ENCODE data around the gene PRKCB. TPM values are rescaled to one million over a fixed set of nuclear protein-coding genes. Genes with fewer than 3 reads are reported as not detected.
A peak's percentile ranks its signal among the peaks of the same experiment; 100 is the strongest.

The PRKCB gene
- total and polyA plus RNA-seq, 5 donors = 0.41 to 4.1 (median 3.6) TPM

DNA sequence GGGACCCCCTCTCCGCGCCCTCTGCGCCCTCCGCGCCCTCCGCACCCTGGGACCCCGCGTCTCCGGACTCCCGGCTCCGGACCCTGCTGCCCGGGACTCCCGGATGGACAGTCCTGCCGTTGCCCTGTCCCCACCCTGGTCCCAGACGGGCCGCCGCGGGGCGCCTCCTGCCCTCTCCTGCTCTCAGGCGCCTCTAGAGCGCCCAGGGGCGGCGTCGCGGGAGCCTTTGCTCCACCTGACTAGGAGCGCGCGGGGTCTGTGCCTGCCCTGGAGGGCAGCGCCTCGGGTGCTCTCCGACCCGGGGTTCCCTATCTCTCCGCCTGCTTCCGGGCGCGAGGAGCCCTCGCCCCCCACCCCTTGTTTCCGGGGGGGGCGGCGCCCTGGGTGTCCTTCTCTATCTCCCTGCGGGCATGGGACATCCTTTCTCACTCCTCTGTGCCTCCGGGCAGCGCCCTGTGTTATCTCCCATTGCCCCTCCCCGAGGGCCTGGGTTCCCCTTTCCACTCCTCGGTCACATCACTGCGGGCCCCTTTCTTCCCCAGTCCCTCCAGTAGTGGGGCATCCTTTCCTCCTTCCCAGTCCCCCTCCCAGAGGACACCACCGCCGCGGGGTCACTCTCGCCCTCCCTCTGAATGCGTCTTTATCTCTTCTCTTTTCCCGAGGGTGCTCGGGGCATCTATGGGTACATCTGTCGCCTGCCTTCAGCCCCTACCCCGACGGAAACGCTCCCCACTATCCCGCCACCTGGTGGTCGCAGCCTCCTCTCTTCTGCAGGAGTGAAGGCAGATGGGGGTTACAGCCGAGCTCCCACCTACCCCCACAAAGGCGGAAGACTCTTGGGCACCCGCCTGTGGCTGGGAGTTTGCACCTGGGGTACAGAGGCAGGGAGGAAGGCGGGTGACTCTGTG, 875 bp downstream of the PRKCB start:
- no peaks in the 10 kb centered on the region for H3K9me3 ChIP-seq (ENCODE audit: control insufficient read depth, low read length)
- 1% methylated on average over 63 of the region's 63 CpGs for WGBS
- intact Hi-C loops (cut with DNase I) = no loop called here
- H3K27me3 ChIP-seq (ENCODE audit: control insufficient read depth, insufficient read depth) = peaks cover 4% of the 10 kb centered on the region
- no peaks in the 10 kb centered on the region for H3K4me1 ChIP-seq (ENCODE audit: control insufficient read depth, insufficient read depth, low read length)
- ATAC-seq (peak; percentile 30 to 51), DNase-seq (peak; percentile 18 to 61 (median 60))
- no peak overlapping the region for H3K27ac ChIP-seq (ENCODE audit: low read length)
- peak overlapping the region; percentile 54 for H3K4me3 ChIP-seq (ENCODE audit: low read length)

DNA sequence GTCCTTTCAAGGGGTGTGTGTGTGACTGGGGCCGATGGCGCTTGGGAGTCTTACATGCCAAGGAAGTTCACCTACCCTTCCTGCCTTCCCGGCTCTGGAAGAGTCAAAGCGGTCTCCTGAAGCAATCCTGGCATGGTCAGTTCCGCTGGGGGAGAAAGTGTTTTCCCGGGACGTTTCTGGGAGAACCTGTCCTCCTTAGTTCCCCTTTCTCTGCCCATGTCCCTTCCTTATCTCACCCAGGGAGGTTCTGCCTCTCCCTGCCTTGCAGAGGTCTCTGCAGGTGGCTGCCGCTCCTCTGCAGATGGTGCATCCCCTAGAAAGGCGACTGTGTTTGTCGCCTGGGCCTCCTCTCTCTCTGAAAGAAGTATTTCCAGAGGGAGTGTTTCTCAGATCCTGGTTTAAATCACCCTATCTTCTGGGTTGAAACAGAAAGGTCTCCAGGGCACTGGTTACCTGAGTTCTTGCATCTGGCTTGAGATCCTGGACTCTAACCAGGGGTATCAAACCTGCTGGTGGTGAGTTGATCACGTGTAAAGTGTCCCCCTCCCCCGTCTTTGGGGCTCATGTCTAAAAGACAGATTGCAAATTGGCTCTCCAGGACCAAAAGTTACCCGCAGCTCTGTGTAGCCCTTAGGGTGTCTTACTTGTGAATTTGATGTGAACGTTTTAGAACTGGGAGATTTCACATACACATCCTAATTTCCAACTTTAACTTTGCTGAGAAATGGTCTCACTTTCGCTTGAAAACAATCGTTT, 1.9 kb downstream of the PRKCB start:
- 31% methylated on average over 16 of the region's 16 CpGs for WGBS
- ATAC-seq = no peak
- intact Hi-C loops (cut with DNase I) = no loop called here
- H3K27ac ChIP-seq (ENCODE audit: low read length) = no peak overlapping the region
- DNase-seq = no peak
- peaks cover 4% of the 10 kb centered on the region for H3K27me3 ChIP-seq (ENCODE audit: control insufficient read depth, insufficient read depth)
- no peaks in the 10 kb centered on the region for H3K9me3 ChIP-seq (ENCODE audit: control insufficient read depth, low read length)
- H3K4me3 ChIP-seq (ENCODE audit: low read length) = no peak overlapping the region
- H3K4me1 ChIP-seq (ENCODE audit: control insufficient read depth, insufficient read depth, low read length) = no peaks in the 10 kb centered on the region

DNA sequence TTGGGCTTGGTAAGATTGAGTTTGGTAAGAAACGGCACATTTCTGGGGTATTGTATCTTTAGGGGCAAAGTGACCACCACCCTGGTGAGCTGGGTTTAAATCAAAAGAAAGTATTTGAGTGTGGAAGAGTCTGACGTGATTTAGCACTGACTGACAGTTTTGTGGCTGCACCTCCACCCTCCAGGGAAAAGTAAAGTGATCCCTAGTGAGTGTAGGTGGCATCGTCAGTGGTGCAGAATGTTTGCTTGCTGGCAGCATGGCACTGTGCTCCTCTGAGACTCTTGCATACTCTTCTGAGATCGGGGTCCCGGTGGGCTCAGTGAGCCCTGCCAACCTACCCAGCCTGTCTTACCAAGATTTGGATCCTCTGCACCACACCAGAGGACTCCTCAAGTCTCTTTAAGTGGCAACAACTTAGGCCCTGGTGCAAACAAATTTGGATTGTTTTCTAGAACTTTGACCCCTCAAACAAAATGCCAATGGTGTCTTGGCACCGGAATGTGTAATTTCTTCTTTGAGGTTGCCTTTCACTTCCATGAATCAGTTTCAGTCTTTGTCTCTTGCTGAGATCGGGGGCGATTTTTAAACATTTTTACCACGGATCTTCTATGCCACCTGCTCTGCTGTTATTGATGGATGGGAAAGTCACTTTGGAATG, 2.8 kb downstream of the PRKCB start:
- 75% methylated on average over 9 of the region's 9 CpGs for WGBS
- H3K27me3 ChIP-seq (ENCODE audit: control insufficient read depth, insufficient read depth) = peaks cover 4% of the 10 kb centered on the region
- no peak overlapping the region for H3K27ac ChIP-seq (ENCODE audit: low read length)
- H3K4me3 ChIP-seq (ENCODE audit: low read length) = no peak overlapping the region
- ATAC-seq = no peak
- no peaks in the 10 kb centered on the region for H3K9me3 ChIP-seq (ENCODE audit: control insufficient read depth, low read length)
- no peaks in the 10 kb centered on the region for H3K4me1 ChIP-seq (ENCODE audit: control insufficient read depth, insufficient read depth, low read length)
- no peak for DNase-seq
- intact Hi-C loops (cut with DNase I) = no loop called here

DNA sequence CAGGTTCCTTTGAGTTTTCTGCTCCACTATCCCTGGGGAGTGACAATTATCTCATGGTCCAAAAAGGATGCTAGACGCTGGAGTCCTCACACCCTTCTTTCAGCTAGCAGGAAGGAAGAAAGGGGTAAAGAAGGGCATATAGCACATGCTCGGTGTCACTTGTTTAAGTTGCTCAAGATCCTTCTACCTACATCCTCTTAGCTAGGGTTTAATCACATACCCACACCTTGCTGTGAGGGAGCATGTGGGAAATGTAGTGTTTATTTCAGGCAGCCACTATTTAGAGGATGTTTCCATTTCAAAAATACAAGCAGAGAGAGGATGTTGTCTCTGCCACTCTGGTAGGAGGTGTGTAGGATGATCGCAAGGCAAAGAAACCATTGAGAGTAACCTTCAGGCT, 4.5 kb downstream of the PRKCB start:
- Histone ChIP-seq H3K27me3 (ENCODE audit: control insufficient read depth, insufficient read depth) (peaks cover 4% of the 10 kb centered on the region), H3K4me3 (ENCODE audit: low read length) (no peak overlapping the region), H3K9me3 (ENCODE audit: control insufficient read depth, low read length) (no peaks in the 10 kb centered on the region), H3K4me1 (ENCODE audit: control insufficient read depth, insufficient read depth, low read length) (no peaks in the 10 kb centered on the region), H3K27ac (ENCODE audit: low read length) (no peak overlapping the region)
- ATAC-seq (no peak), DNase-seq (no peak)
- intact Hi-C loops (cut with DNase I) = no loop called here
- WGBS = 59% methylated on average over 3 of the region's 3 CpGs

DNA sequence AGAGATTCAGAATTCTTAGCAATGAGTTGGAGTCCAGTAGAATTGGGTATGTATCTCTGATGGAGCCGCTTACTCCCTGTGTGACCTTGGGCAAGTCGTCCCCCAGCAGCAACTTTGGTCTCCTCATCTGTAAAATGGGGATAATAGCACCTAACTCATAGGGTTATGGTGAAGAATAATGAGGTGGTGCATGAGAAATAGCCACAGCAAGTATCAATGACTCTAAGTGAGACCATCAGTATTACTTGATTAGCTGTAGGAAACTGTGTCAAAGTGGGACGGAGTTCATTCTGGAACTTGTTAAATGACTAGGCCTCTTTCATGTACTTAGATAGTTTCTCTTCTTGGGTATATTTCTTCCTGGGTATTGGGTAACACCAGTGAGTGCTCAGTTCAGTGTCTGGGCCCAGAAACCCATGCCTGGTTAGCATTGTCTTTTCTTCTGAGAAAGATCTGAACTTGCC, 6.4 kb downstream of the PRKCB start:
- Histone ChIP-seq H3K9me3 (ENCODE audit: control insufficient read depth, low read length) (no peaks in the 10 kb centered on the region), H3K27ac (ENCODE audit: low read length) (no peak overlapping the region), H3K4me1 (ENCODE audit: control insufficient read depth, insufficient read depth, low read length) (no peaks in the 10 kb centered on the region), H3K27me3 (ENCODE audit: control insufficient read depth, insufficient read depth) (peaks cover 4% of the 10 kb centered on the region), H3K4me3 (ENCODE audit: low read length) (no peak overlapping the region)
- intact Hi-C loops (cut with DNase I) = no loop called here
- 91% methylated on average over 3 of the region's 3 CpGs for WGBS
- ATAC-seq (no peak), DNase-seq (no peak)

DNA sequence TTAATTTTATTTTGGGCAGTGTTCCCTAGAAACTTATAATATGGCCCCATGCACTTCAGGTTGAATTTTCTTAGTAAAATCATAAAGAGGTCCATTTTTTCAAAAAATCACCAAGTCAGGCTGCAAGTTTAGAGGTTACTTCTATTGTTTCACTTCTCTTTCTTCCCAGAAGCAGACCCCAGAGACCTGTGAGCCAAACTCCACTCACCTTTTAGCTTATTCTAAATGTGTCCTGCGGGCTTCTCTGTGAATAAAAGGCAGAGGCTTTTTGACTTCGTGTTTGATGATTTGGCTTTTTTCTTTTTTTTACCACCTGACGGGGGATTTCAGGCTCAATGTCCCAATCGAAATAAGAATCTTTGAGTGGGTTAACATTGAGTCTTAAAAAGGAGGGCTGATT, 7.4 kb downstream of the PRKCB start:
- DNase-seq (no peak), ATAC-seq (no peak)
- H3K27me3 ChIP-seq (ENCODE audit: control insufficient read depth, insufficient read depth) = peaks cover 4% of the 10 kb centered on the region
- intact Hi-C loops (cut with DNase I) = no loop called here
- H3K27ac ChIP-seq (ENCODE audit: low read length) = no peak overlapping the region
- H3K4me3 ChIP-seq (ENCODE audit: low read length) = no peak overlapping the region
- no peaks in the 10 kb centered on the region for H3K4me1 ChIP-seq (ENCODE audit: control insufficient read depth, insufficient read depth, low read length)
- WGBS = 75% methylated on average over 4 of the region's 4 CpGs
- H3K9me3 ChIP-seq (ENCODE audit: control insufficient read depth, low read length) = no peaks in the 10 kb centered on the region

DNA sequence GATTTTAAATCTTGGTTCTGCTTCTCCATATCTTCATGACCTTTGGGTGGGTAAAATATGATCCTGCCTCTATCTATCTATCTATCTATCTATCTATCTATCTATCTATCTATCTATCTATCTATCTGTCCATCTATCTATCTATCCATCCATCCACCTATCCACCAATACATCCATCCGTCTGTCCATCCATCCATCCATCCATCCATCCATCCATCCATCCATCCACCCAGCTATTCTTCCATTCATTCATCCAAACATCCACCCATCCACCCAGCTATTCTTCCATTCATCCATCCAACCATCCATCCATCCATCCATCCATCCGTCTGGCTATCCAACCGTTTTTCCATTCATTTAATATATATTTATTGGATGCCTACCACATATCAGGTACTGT, 11.5 kb downstream of the PRKCB start:
- DNase-seq = no peak
- intact Hi-C loops (cut with DNase I) = no loop called here
- H3K9me3 ChIP-seq (ENCODE audit: control insufficient read depth, low read length) = no peaks in the 10 kb centered on the region

DNA sequence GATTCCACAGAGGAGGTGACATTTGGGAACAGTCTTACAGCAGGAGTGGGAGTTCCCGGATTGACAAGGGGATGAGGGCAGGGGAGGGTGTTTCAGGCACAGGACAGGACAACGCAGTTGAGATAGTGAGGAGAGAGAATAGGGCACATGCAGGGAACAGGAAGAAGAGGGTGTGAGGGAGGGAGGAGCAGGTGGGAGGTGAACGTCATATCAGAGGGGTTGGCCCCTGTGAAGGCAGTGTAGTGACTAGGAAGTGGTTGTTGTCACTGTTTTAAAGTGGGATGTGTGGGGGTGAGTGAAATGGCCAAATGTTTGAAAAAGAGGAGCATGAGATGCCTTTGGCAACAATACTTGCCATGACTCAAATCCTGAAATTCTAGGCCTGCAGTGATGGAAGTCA, 12.2 kb downstream of the PRKCB start:
- 41% methylated on average over 3 of the region's 3 CpGs for WGBS

More for the DNA sequence above, 11.5 kb downstream of the PRKCB start:
- Histone ChIP-seq H3K4me1 (ENCODE audit: control insufficient read depth, insufficient read depth, low read length) (no peaks in the 10 kb centered on the region), H3K27me3 (ENCODE audit: control insufficient read depth, insufficient read depth) (no peaks in the 10 kb centered on the region), H3K27ac (ENCODE audit: low read length) (no peak overlapping the region), H3K4me3 (ENCODE audit: low read length) (no peak overlapping the region)
- 55% methylated on average over 3 of the region's 3 CpGs for WGBS
- no peak for ATAC-seq

DNA sequence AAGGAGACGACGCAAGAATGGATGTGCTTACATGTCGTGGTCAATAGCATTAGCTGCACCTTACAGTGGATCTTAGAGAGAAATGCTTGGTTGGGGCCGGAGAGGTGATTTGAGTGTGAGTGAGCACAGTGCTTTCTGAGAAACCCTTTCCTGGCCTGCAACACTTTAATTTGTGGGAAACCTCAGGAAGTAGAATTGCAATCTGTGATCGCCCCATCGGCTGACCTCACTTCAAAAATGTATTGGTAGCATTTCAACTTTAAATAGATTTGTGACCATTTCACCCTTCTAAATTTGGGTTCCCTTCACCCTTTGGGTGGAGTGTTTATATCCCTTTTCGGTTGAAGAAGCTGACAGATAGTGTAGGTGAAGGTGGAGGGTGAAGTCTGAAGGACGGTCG, 13.2 kb downstream of the PRKCB start:
- intact Hi-C loops (cut with DNase I) = no loop called here
- H3K27me3 ChIP-seq (ENCODE audit: control insufficient read depth, insufficient read depth) = no peaks in the 10 kb centered on the region
- DNase-seq (no peak), ATAC-seq (no peak)
- H3K9me3 ChIP-seq (ENCODE audit: control insufficient read depth, low read length) = no peaks in the 10 kb centered on the region
- no peaks in the 10 kb centered on the region for H3K4me1 ChIP-seq (ENCODE audit: control insufficient read depth, insufficient read depth, low read length)
- H3K4me3 ChIP-seq (ENCODE audit: low read length) = no peak overlapping the region
- WGBS = 72% methylated on average over 9 of the region's 9 CpGs
- no peak overlapping the region for H3K27ac ChIP-seq (ENCODE audit: low read length)

More for the DNA sequence above, 12.2 kb downstream of the PRKCB start:
- no peak for DNase-seq
- no peaks in the 10 kb centered on the region for H3K27me3 ChIP-seq (ENCODE audit: control insufficient read depth, insufficient read depth)
- no peak overlapping the region for H3K4me3 ChIP-seq (ENCODE audit: low read length)
- H3K4me1 ChIP-seq (ENCODE audit: control insufficient read depth, insufficient read depth, low read length) = no peaks in the 10 kb centered on the region
- ATAC-seq = peak in 1 of 2 donors; percentile 50
- intact Hi-C loops (cut with DNase I) = no loop called here
- H3K9me3 ChIP-seq (ENCODE audit: control insufficient read depth, low read length) = no peaks in the 10 kb centered on the region
- no peak overlapping the region for H3K27ac ChIP-seq (ENCODE audit: low read length)

DNA sequence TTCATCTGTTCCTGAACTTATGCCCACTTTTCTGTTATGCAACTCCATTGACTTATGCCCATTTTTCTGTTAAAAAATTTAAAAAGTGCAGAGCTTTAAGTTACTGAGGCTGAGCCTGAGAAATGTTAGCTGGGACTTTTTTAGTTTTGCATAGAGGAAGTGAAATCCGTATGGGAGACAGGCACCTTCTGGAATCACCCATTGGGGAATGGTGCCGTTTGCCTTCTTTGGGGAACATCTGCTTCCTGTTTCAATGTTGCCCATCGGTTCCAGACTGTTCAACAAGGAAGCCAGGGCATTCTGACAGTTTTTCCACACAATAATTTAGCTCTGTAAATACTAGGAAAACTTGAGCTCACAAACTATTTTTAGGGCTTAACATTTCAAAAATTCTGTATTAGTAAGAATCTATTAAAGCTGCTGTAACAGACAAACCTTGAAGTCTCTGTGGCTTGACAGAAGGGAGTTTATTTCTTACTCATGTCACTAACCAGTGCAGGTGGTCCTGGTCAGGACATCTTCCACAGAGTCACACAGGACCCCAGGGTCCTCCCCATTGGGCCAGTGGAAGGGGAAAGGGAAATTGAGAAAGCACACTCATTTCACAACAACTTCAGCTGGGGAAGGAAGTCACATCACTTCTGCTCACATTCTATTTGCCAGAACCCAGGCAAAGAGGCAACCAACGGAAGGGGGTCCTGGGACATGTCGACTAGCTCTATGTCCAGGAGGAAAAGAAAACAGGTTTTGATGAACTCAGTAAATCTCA, 17.2 kb downstream of the PRKCB start:
- WGBS = 33% methylated on average over 5 of the region's 5 CpGs
- intact Hi-C loops (cut with DNase I) = loop anchor here in 1 of 4 donors (10.0 kb wide), 1 partner anchor 62 kb away; no protein-coding TSS in a partner anchor
- H3K9me3 ChIP-seq (ENCODE audit: control insufficient read depth, low read length) = no peaks in the 10 kb centered on the region
- H3K27ac ChIP-seq (ENCODE audit: low read length) = no peak overlapping the region
- DNase-seq (no peak), ATAC-seq (no peak)
- no peaks in the 10 kb centered on the region for H3K27me3 ChIP-seq (ENCODE audit: control insufficient read depth, insufficient read depth)
- H3K4me3 ChIP-seq (ENCODE audit: low read length) = no peak overlapping the region
- H3K4me1 ChIP-seq (ENCODE audit: control insufficient read depth, insufficient read depth, low read length) = no peaks in the 10 kb centered on the region
